Smooth muscle cell of the coronary artery (primary cell): ENCODE data around the gene TYROBP. TPM values are rescaled to one million over a fixed set of nuclear protein-coding genes. Genes with fewer than 3 reads are reported as not detected.

Source experiments
- total RNA-seq: library from RNA; depleted of rRNA; stranded (reverse); fragments of >200 nt; gene quantifications from 2 replicates; pipeline ENCODE4 v1.2.3, GENCODE V29; 2014; ENCODE audit warnings: low replicate concordance

TYROBP gene
- not detected in 2 replicates for total RNA-seq

DNA sequence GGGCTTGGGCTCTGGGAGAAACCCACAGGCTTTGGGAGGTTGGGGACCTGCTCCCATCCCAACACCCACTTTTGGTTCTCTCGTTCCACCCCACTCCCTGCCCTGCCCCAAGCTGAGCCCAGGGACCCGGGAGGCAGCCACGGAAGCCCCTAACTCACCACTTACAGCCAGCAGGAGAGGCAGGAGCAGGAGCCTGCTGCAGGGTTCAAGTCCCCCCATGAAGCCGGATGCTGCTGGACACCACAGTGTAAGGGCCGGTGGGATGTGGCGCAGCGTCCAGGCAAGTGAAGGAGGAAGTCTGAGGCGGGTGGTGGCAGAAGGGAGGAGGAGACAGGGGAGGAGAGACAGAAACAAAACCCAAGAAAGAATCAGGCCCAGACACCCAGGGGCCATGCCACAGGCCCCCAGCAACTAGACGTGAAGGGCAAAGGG, at the start of gene TYROBP:
TYROBP (minus strand) TSS at position 286 of the 432 bp plus-strand sequence; CDS start at position 219, 67 bp downstream.

DNA sequence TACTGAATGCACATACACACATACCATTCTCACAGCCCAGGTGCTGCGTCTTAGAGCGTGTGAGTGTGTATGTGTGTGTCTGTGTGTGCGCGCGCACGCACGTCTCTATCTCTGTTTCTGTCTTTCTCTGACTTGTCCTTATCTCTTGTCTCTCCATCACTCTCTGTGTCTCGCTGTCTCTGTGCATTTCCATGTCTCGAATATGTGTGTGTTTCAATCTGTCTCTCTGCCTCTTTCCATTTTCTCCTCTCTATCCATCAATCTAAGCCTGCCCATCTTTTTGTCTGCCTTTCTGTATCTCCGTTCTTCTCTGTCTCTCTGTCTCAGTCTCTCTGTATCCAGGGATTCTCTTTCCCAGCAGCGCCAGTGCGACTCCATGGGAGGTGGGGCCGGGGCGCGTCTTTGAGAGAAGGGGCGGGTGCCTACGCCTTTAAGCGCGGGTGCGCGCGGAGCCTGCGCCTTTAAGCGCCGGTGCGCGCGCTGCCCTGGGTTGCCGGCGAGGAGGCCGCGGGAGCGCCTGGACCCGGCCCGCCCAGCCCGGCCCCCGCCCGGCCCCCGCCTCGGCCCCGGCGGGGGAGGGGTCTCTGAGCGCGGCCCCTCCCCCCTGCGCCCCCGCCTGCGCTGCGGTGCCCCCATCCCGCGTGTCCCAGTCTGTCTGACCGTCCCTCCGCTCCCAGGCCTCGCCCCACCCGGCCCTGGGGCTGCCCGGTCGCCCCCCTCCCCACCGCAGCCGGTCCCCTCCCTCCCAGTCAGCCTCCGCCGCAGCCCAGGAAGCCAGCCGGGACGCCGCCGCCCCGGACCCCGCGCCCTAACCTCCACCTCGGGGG, 28.0 kb upstream of the TYROBP start, which contains the start of gene LRFN3:
LRFN3 (plus strand) TSS at position 464 of the 827 bp plus-strand sequence. CDS start 3,052 bp downstream, outside the sequence.

DNA sequence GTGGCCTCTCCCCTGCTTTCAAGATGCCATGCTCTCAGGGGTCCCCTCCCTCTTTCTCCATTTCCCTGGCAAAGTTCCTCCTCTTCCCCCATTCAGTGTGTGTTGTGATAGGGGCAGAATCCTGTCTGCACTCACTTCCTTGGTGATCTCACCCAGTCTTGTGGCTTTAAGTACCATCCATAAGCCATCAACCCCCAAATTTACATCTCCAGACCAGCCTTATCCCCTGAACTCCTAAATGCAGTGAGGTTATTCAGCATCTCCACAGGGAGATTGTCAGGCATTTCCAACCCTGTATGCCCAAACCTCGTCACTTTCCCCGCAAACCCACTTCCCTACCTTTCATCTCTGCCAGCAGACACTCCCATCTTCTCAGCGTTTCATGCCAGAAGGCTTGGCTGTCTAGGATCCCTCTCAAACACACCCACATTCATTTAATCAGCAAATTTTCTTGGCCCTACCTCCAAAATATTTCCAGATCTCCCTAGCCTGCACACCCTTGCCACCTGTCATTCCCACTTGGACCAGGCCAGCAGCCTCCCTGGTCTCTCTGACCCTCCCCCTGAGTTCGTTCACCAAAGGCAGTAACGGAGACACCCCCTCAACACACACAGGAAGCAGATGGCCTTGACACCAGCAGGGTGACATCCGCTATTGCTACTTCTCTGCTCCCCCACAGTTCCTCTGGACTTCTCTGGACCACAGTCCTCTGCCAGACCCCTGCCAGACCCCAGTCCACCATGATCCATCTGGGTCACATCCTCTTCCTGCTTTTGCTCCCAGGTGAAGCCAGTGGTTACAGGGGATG, 6.0 kb downstream of the TYROBP start, which contains the start of gene HCST:
HCST (plus strand) TSS at position 676 of the 808 bp plus-strand sequence; CDS start at position 741, 65 bp downstream.

DNA sequence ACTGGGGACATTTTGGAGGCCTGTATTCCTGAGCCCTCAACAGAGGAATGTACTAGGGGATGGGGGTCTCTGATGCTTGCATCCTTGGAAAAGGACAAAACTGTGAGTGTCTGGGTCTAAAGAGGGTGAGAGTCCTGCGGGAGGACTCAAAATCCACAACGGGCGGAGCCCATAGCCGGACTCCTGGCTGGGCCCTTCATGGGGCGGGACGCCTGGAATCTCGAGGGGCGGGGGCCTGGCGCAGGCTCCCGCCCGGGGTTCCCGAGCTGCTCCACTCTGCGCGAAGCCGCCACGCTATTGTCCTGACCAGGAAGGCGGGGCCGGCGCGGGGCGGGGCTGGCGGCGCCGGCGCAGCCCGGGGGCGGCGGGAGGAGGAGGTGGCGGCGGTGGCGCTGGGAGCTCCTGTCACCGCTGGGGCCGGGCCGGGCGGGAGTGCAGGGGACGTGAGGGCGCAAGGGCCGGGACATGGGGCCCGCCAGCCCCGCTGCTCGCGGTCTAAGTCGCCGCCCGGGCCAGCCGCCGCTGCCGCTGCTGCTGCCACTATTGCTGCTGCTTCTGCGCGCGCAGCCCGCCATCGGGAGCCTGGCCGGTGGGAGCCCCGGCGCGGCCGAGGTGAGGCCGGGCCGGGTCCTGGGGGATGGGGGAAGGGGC, 39.8 kb downstream of the TYROBP start, which contains the start of gene APLP1:
APLP1 (plus strand) TSS at position 403 of the 651 bp plus-strand sequence; CDS start at position 466, 63 bp downstream.

DNA sequence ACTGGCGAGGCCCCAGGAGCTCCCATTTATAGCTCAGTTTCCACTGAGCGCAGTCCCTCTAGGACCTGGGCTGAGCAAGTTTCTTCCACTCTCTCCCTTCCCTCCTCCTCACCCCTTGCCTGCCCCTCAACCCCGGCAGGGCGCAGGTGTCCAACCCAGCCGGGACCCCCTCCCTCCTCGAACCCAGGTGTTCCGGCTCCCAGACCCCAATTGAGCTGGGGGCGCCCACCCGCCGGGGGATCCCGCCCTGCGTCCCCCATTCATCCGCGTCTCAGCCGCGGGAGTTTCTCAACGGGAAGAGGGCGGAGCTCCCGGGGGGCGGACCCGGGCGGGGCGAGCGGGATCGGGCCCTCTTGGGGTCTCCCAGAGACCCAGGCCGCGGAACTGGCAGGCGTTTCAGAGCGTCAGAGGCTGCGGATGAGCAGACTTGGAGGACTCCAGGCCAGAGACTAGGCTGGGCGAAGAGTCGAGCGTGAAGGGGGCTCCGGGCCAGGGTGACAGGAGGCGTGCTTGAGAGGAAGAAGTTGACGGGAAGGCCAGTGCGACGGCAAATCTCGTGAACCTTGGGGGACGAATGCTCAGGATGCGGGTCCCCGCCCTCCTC, 51.4 kb downstream of the TYROBP start, which contains the start of gene KIRREL2:
KIRREL2 (plus strand) TSS at position 366 of the 604 bp plus-strand sequence; CDS start at position 575, 209 bp downstream.

Other genes starting within 250 kb of the TYROBP start
- gene UPK1A, start 241.8 kb downstream of the TYROBP start, total RNA-seq = 0.08 TPM in 1 of 2 replicates, not detected in the other
- gene ZBTB32, start 203.7 kb downstream of the TYROBP start, total RNA-seq = not detected in 2 replicates
- gene KMT2B, start 190.3 kb downstream of the TYROBP start, total RNA-seq = 3.3 and 4.0 TPM in 2 replicates
- gene IGFLR1, start 165.8 kb downstream of the TYROBP start, total RNA-seq = 0.60 and 2.1 TPM in 2 replicates
- gene U2AF1L4, start 162.9 kb downstream of the TYROBP start, total RNA-seq = 4.9 and 6.1 TPM in 2 replicates
- gene PSENEN, start 162.6 kb downstream of the TYROBP start, total RNA-seq = 2.9 and 17.7 TPM in 2 replicates
- 4.4 and 13.0 TPM in 2 replicates for gene LIN37, start 159.7 kb downstream of the TYROBP start, total RNA-seq
- gene HSPB6, start 151.3 kb downstream of the TYROBP start, total RNA-seq = 12.2 and 44.7 TPM in 2 replicates
- gene PROSER3, start 150.1 kb downstream of the TYROBP start, total RNA-seq = 0.47 and 3.0 TPM in 2 replicates
- gene ARHGAP33, start 132.7 kb downstream of the TYROBP start, total RNA-seq = 1.7 and 2.2 TPM in 2 replicates
- not detected in 2 replicates for gene PRODH2, start 95.5 kb downstream of the TYROBP start, total RNA-seq
- gene NPHS1, start 55.8 kb downstream of the TYROBP start, total RNA-seq = not detected in 2 replicates
- not detected in 2 replicates for gene KIRREL2, start 51.4 kb downstream of the TYROBP start, total RNA-seq
- 2.1 and 18.6 TPM in 2 replicates for gene APLP1, start 39.7 kb downstream of the TYROBP start, total RNA-seq
- 2.2 and 7.1 TPM in 2 replicates for gene NFKBID, start 7.8 kb downstream of the TYROBP start, total RNA-seq
- gene HCST, start 5.8 kb downstream of the TYROBP start, total RNA-seq = 0.60 and 4.6 TPM in 2 replicates
- 1.1 and 1.5 TPM in 2 replicates for gene LRFN3, start 28.1 kb upstream of the TYROBP start, total RNA-seq
- 6.8 and 13.5 TPM in 2 replicates for gene SDHAF1, start 86.9 kb upstream of the TYROBP start, total RNA-seq
- 0.08 TPM in 1 of 2 replicates, not detected in the other for gene SYNE4, start 100.5 kb upstream of the TYROBP start, total RNA-seq
- gene ALKBH6, start 105.9 kb upstream of the TYROBP start, total RNA-seq = 5.4 and 15.6 TPM in 2 replicates
- 3.7 and 12.8 TPM in 2 replicates for gene CLIP3, start 124.6 kb upstream of the TYROBP start, total RNA-seq
- gene THAP8, start 146.0 kb upstream of the TYROBP start, total RNA-seq = 1.1 and 2.8 TPM in 2 replicates
- 0.12 and 1.1 TPM in 2 replicates for gene WDR62, start 146.6 kb upstream of the TYROBP start, total RNA-seq
- gene OVOL3, start 202.8 kb upstream of the TYROBP start, total RNA-seq = not detected in 2 replicates
- gene POLR2I, start 206.6 kb upstream of the TYROBP start, total RNA-seq = 131 and 194 TPM in 2 replicates
- gene TBCB, start 207.2 kb upstream of the TYROBP start, total RNA-seq = 315 and 328 TPM in 2 replicates
- 535 and 598 TPM in 2 replicates for gene CAPNS1, start 231.8 kb upstream of the TYROBP start, total RNA-seq
- 50.9 and 81.3 TPM in 2 replicates for gene COX7A1, start 244.2 kb upstream of the TYROBP start, total RNA-seq